Dedifferentiated amniotic fluid mesenchymal stem cell (primary cell): ENCODE measurements around the gene PALB2.

Experiments
- DNase-seq: peaks from one replicate; pipeline ENCODE4 v3.0.0-alpha.2; 2016; ENCODE audit errors: extremely low spot score

PALB2 gene

DNA sequence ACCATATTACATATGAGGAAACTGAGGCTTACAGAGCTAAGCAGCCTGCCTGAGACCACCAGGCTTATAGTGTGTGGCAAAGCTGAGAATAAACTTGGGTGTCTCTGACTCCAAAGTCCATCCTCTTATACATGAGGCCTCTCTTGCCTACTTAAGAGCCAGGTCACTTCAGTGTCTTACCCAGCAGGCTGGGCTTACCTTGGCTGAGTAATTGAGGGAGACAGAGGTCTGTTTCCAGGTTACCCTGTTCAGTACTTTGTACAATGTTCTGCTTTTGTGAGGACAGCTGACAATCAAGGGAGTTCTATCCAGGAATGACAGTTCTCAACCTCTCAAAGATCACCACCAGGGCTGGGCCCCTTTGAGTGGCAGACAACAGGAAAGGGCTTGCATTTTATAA is 59.3 kb downstream of the PALB2 start:
- DNase-seq: no peak

DNA sequence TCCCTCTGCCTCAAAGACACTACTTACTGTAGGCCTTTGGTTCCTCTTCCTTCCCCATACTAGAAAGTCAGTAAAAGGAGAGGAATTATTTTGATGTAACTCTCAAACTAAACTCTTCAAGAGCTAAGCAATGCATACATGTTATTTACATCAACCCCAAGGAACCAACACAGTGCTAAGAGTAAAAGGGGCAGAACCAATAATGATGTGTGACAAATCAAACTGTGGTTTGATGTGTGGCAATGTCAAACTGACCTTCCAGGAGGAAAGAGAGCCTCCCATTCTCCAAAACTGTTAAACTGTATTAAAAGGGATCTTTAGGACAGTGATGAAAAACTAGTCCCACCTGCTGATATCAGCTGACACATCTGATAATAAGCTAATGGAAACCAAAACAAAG is 60.7 kb downstream of the PALB2 start:
- no peak for DNase-seq

DNA sequence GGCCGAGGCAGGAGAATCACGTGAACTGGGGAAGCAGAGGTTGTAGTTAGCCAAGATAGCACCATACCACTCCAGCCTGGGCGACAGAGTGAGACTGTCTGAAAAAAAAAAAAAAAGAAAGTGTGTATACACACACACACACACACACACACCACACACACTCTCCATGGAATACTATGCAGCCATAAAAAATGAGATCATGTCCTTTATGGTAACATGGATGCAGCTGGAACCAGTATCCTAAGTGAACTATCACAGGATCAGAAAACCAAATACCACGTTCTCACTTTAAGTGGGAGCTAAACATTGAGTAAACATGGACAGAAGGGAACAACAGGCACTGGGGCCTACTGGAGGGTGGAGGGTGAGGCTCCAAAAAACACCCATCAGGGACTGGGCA is 61.7 kb downstream of the PALB2 start:
- DNase-seq: no peak

DNA sequence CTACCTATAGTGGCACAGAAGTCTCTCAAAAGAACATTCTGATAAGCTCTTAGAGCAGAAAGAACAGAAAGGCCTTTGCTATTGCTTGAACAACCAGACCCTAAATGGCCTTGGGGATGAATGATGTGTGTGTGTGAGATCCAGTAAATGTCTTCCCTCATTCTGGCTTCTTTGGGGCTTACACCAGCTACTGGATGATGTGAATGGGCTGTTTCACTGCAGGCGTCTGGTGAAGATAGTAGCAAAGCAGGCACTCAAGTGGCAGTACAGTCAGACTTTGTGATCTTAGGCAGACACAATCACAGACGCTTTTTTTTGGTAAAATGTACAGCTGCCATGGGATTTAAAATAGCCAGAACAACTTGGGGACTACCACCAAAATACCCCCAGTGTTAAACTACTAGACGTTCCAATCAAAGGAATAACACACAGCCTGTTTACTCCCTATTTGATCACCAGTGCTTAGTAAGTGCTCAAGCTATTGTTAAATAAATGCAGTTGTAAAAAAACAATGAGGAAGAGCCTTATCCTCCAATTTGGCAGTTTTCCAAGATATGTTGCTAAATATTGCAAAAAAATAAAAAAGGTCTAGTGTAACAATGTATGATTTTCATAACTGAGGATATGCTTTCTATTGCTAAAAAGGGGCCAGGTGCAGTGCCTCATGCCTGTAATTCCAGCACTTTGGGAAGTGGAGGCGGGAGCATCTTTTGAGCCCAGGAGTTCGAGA is 62.8 kb downstream of the PALB2 start:
- no peak for DNase-seq

DNA sequence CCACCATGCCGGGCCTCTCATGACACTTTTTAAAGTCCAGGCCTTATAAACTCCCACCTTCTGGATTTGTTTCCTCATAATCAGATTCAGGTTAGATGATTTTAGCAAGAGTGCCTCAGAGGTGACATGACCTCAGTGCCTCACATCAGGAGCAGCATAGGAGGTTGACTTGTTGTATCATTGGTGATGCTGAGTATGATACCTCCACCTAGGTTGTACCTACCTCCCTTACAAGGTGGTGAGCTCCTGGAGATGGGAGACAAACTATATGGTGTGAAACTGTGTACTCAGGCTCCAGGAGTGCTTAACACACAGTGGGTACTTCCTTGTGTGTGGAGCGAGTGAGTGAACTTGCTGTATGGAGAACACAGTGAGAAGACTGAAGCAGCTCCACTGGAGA is 63.6 kb downstream of the PALB2 start:
- no peak for DNase-seq

DNA sequence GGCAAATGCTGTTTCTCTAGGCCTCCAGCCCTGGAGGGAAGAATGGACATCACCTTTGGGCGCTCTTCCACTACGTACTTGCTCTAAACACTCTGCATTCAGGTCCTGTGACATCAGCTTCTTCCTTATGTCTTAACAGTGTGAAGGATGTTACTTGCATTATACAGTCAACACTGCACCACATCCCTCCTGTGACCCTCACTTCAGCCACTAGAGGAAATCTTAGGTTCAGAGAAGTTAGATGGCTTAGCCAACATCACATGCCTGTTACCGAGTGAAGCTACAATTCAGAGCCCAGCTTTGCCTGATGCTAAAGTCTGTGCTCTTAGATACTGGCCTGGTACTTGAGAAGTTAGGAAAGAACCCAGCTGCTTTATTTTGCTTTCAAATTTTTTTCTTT is 65.3 kb downstream of the PALB2 start:
- DNase-seq: no peak

DNA sequence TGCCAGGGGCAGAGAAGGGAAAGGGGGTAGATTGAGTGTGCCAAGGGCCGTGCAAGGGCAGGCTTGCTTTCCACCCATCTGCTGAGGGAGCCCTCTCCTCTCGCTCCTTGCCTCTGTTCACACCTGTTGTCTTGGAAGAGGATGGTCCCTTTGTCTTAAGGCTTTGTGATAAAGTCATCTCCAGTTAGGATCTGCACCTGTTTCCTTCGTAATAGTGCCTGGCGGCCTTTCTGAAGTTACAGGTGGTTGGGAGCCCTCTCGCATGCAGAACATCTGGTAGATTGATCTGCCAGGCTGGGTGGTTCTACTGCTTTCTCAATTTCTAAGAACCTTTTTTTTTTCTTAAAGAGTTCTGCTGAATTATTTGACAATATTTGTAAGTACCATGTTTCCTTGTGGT is 67.3 kb downstream of the PALB2 start:
- DNase-seq: no peak

DNA sequence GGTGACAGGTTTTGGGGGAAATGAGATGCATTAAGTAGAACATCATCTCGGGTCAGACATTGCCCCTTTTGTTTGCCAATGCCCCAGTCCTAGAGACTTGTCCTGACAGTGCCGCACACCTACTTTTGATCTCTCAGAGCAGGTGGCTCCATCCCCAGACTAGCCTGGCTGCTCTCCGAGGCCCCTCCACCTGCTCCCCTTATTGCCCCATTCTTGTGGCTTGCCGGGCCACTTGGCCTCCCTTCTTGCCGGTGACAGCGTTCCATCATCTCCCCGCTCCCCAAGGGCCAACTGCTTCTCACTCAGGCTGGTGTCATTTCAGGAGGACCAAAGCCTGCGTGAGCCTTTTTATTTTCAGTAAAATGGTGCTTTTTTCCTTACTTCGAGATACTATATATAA is 68.7 kb downstream of the PALB2 start:
- no peak for DNase-seq

DNA sequence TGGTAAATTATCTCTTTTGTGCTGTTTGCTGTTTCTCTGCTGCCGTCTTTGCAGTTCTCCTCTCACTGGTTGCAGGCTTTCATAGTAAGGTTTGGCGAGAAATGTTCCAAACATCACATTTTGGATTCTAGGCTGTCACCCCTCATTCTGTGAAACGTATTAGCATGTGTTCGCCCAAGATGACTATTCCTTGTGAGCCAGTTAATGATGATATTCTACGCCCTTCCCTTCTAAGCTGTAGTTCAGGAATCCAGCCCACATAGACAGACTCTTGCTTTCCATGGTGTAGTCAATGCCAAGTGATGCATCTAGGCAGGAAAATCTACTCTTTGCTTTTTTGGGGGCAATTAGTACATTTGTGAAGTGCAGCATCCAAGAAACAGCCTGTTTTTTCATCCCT is 69.2 kb downstream of the PALB2 start:
- no peak for DNase-seq

DNA sequence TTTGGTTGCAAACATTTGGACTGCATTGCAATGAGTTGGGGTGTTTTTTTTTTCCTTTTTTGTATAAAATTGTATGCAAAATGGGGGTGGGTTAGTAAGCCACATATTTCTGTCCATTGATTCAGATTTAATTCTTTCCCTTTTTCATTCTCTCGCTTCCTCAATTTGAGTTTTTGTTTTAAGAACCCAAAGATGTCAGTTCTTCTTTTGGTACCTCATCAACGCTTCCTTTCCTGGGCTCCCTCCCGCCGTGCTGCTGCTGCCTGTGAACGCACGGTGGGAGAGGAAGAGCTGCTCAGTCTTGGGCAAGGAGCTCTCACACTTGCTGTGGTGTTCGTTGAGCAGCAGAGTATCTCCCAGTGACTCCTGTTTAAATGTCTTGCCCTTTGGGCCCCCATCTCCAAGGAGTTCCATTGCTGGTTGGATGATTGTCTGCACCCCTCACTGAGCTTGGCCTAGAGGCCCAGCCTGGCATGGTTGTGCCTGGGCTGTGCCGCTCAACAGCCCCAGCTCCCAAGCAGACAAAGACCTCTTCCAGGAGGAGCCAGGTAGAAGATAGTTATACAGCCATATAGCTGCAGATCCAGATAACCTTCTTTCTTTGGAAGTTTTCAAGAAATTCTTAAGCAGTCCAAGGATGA is 70.0 kb downstream of the PALB2 start:
- no peak for DNase-seq

DNA sequence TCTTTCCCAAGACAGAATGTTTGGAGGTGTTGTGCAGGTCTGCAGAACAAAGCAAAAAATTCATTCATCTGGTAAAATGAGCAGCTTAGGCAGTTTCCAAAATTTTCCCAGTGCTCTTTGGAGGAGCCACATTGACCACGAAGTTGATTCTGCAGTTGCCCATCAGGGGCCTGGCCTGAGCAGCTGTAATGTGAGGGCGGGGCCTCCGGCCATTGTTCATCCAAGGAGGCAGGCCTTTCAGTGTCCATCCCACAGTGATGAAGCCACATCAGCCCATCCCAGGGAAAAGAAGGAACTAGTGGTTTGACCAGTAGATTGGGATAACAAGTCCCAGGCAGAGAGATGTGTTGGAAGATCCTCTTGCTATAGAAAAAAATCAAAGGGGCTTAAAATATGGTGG is 73.5 kb downstream of the PALB2 start:
- no peak for DNase-seq

DNA sequence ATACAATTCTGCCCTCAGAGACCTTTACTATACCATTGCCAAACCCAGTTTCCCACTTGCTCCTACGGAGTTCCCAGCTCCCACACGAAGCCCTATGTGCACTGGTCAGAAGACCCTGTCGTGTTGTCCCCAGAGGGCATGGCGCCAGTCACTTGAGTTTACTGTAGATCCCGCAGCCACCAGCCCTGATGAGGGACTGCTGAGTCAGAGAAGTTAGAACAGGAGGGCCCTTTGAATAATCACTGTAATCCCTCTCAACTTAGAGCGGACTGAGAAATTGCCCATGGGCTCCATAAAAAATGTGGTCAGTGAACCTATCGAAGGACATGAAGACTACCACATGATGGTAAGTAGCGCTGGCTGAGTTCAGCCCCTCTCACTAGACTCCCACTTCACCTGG is 74.4 kb downstream of the PALB2 start:
- no peak for DNase-seq

DNA sequence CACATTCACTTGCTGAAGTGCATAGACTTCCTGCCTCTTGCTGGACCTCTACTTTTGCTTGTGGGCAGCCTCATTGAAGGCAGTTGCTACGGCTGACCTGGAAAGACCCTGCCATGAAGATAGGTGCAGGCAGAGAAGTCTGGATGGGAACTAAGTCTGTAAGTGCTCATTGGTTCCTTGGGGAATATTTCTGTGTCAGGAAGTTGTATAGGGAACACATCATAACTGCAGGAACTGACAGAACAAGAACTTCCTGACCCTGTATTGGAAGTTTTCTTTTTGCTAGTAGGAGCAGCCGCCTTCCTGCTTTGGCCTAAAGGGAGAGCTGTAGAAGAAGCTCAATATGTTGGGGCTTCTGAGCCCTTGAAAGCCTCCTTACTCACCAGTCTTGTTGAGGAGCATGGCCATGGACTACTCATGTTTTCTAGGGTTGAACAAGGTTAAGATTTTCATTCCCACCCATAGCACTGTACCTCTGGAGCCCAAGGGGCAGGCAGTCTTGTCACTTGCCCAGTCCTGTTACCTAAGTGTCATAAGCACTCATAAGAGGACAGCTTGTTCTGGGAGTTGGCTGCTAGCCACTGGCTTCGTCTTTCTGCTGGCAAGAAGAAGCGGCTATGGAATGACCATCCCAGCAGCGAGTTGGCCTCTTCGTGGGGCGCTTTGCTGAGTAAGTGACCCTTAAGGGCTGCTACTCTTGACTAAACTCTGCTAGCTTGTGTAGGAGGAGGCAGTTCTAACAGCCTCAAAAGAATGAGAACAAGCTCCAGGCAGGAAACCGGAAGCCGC is 76.3 kb downstream of the PALB2 start:
- DNase-seq: peak; percentile 8

DNA sequence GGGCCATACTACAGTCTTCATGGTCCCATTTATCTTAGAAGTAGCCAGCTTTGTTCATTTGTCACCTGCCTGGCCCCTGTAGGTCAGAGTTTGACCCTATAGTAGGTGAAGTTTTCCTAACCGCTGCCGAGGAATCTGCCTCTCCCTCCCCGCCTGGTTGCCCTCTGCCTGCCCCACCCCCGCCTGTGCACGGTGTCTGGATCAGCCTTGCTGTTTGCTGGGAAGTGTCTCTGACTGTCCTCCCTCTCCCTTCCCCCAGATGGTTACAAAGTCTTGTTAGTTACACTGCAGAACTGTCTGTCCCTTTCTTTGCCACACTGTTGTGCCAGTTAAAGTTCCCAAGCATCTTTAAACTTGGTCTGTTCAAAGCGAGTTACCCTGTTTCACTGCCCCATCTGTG is 77.9 kb downstream of the PALB2 start:
- DNase-seq: no peak

DNA sequence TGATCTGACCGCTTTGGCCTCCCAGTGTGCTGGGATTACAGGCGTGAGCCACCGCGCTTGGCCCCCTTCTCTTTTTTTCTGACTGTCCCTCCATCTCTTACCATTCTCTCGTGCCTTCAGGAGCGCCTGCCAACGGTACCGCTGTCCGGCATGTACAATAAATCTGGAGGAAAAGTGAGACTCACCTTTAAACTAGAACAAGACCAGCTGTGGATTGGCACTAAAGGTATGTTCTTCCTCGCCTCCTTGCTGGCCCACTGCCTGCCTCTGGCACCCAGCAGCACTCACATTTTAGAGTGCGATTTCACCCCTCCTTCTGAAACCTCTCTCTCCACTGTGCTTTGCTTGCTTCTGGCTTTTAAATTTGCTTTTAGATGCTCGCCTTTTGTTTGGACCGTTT is 78.6 kb downstream of the PALB2 start:
- DNase-seq: no peak

DNA sequence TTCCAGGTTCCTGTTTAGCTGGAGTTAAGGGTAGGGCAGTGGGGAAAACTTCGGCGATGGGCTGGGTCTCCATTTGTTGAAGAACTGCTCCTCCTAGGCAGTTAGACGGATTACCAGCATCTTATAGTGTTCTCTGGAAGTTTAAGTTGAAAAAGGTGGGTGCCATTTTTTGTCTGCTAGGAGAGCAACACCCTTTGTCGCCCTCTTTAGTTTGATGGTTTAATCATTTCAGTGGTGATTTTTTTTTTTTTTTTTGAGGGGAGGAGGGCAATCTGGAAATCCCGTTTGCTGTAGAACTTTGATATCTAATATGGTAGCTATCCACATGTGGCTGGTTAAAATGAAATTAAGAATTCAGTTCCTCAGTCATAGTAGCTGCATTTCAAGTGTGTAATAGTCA is 79.5 kb downstream of the PALB2 start:
- DNase-seq: peak; percentile 8

DNA sequence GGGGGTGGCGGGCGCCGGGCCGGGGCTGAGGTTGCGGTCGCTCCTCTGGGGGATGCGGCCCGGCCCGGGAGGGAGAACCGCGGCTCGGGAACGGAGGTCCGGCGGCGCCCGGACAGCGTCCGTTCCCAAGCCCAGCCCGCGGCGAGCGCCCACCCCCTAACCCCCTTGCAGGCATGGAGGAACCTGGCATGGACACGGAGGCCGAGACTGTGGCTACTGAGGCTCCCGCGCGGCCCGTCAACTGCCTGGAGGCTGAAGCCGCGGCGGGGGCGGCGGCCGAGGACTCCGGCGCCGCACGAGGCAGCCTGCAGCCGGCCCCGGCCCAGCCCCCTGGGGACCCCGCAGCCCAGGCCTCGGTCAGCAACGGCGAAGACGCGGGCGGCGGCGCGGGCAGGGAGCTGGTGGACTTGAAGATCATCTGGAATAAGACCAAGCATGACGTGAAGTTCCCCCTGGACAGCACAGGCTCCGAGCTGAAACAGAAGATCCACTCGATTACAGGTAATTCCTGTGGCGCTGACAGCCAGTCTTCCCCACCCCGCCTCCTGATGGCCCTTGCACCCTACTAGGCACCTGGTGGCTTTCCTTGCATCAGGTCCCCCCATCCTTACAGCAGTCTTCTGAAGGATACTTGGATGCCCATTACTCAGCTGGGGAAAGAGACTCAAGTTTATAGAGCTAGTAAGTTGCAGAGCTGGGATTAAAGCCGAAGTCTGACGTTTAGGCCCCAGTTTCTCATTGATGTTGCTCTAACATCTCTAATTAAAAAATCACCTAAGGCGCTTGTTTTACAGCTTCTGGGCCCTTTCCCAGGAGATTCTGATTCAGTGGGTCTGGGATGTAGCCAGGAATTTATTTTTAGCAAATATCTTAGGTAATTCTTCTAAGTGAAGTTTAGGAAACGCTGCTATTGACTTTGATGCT is 83.1 kb downstream of the PALB2 start:
- DNase-seq: peak; percentile 34

DNA sequence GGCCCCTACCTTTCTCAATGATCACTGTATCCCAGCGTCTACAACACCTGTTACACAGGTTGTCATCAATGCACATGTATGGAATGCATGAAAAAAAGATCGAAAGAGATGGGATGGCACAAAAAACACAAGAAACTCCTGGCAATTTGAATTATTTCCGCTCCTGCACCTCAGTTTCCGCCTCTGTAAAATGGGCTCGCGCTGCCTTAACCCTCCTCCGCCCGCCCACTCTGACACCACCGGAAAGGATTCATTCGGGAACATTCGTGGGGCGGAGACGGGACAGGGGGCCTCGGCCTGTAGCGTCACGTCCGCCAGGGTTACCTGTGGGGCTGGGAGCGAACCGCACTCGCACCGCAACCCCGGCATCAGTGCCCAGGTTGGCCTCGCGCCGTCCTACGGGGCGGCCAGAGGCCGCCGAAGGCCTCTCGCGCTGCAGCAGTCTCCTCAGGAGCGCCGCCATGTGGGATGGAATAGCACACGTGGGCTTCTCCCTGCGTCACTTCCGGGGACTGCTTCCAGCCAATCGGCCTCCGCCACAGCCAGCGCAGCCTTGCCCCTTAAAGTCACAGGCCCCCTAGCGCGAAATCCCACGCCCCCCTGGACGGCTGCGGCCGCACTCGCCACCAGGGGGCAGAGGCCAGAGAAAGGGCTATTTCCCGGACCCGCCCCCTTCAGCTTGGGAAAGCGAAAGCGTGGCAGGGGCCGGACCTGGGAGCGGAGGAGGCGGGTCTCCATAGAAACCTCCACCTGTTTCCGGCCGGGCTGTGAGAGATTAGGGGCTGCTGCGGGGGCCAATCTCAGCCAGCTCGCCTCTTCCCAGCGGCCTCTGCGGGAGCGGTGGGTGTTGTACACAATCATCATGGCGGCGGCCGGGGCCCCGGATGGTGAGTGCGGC is 84.0 kb downstream of the PALB2 start, which contains the start of the genes EARS2 and UBFD1:
Gene EARS2, minus strand, starts transcription at position 470 of the 898 bp plus-strand sequence. Its CDS starts 7 bp downstream, at position 463.
Gene UBFD1, plus strand, starts transcription at position 847 of the 898 bp plus-strand sequence. Its CDS starts 16 bp downstream, at position 863.
- DNase-seq: peak; percentile 98

DNA sequence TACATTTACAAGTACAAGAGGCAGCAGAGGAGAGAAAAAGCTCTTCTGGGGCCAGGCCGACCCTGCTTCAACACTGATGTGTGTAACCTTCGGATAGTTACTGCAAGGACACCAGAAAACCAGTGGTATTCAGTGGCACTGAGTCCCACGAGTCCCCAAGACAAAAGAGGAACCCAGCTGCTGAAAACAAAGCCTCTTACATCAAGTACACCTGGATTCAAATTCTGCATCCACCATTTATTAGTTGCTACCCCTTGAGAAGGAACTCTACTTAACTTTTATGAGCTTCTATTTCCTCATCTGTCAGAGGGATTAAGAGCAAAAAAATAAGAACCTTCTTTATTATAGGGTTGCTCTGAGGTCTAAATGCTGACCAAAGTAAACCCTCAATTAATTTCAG is 86.6 kb downstream of the PALB2 start:
- DNase-seq: no peak
